Neural progenitor cell (in vitro differentiated cells): ENCODE results near the gene KLHL40. TPM values are rescaled to one million over a fixed set of nuclear protein-coding genes. Genes with fewer than 3 reads are reported as not detected.

Experiments
- DNase-seq: peaks from one replicate; pipeline ENCODE4 v3.0.0-alpha.2; 2016; ENCODE audit warnings: low spot score
- H2AFZ ChIP-seq: fragments of 200-600 bp; sonication (generic); replicated peaks from 2 replicates; pipeline ENCODE4 v1.6.1; 2016; ENCODE audit warnings: antibody characterized with exemption
- H3F3A ChIP-seq: fragments of 200-600 bp; sonication (generic); 2 replicates; pipeline ENCODE4 v1.6.1; 2016; ENCODE audit warnings: antibody characterized with exemption, low read depth
- H3K27ac ChIP-seq: fragments of 200-600 bp; sonication (generic); 2 replicates; pipeline ENCODE4 v1.5.1; 2016; ENCODE audit warnings: mild to moderate bottlenecking
- H3K27me3 ChIP-seq: fragments of 200-600 bp; sonication (generic); 2 replicates; pipeline ENCODE4 v1.6.1; 2016; ENCODE audit warnings: mild to moderate bottlenecking, moderate library complexity
- H3K36me3 ChIP-seq: fragments of 200-600 bp; sonication (generic); 2 replicates; pipeline ENCODE4 v1.5.1; 2016
- H3K4me1 ChIP-seq: fragments of 200-600 bp; sonication (generic); 2 replicates; pipeline ENCODE4 v1.6.1; 2016; ENCODE audit warnings: mixed run types
- H3K4me2 ChIP-seq: fragments of 200-600 bp; sonication (generic); 2 replicates; pipeline ENCODE4 v1.6.1; 2016
- H3K4me3 ChIP-seq: fragments of 200-600 bp; sonication (generic); 2 replicates; pipeline ENCODE4 v1.5.1; 2016
- H3K79me2 ChIP-seq: fragments of 200-600 bp; sonication (generic); 2 replicates; pipeline ENCODE4 v1.6.1; 2016; ENCODE audit warnings: low read depth
- H3K9ac ChIP-seq: fragments of 200-600 bp; sonication (generic); 2 replicates; pipeline ENCODE4 v1.6.1; 2016
- H3K9me3 ChIP-seq: fragments of 200-600 bp; sonication (generic); 2 replicates; pipeline ENCODE4 v1.5.1; 2016; ENCODE audit warnings: low read depth
- H4K20me1 ChIP-seq: fragments of 200-600 bp; sonication (generic); 2 replicates; pipeline ENCODE4 v1.6.1; 2016; ENCODE audit warnings: low read depth
- H3K27ac Mint-ChIP-seq: 3 replicates; pipeline ENCODE4 v1.8.0; 2021; ENCODE audit warnings: mixed read lengths
- H3K27me3 Mint-ChIP-seq: 2 replicates; pipeline ENCODE4 v1.8.0; 2022; ENCODE audit warnings: low read depth, mild to moderate bottlenecking, inconsistent platforms, moderate library complexity, mixed read lengths; ENCODE audit not compliant: insufficient read depth
- H3K36me3 Mint-ChIP-seq: 3 replicates; pipeline ENCODE4 v1.8.0; 2021; ENCODE audit warnings: mixed read lengths
- H3K4me1 Mint-ChIP-seq: 3 replicates; pipeline ENCODE4 v1.8.0; 2021; ENCODE audit warnings: mixed read lengths
- H3K4me3 Mint-ChIP-seq: 3 replicates; pipeline ENCODE4 v1.8.0; 2021; ENCODE audit warnings: mild to moderate bottlenecking, moderate library complexity, mixed read lengths
- H3K9me3 Mint-ChIP-seq: 3 replicates; pipeline ENCODE4 v1.8.0; 2020; ENCODE audit warnings: mixed read lengths
- CTCF ChIP-seq: fragments of 200-600 bp; sonication (generic); IDR thresholded peaks from 2 replicates; pipeline ENCODE4 v1.5.1; 2017; ENCODE audit warnings: antibody characterized with exemption, mild to moderate bottlenecking
- EZH2 ChIP-seq: fragments of 200-600 bp; sonication (generic); IDR thresholded peaks from 2 replicates; pipeline ENCODE4 v1.6.1; 2017; ENCODE audit warnings: antibody characterized with exemption, mild to moderate bottlenecking, moderate library complexity
- EZH2phosphoT487 ChIP-seq: fragments of 200-600 bp; sonication (generic); IDR thresholded peaks from 2 replicates; pipeline ENCODE4 v1.6.1; 2017; ENCODE audit warnings: antibody characterized with exemption
- total RNA-seq: library from RNA; depleted of rRNA; stranded (reverse); fragments of >200 nt; gene quantifications from 2 replicates; pipeline ENCODE4 v1.2.3, GENCODE V29; 2015; ENCODE audit warnings: low replicate concordance

Gene KLHL40
- total RNA-seq, 1 donor from 2014 or later, result not detected

- DNase-seq, result no peak
- Histone ChIP-seq H3K27ac (no peak within 1 kb of the TSS), H3K4me1 (no peaks in the 10 kb centered on the region), H2AFZ (no peak within 1 kb of the TSS), H3K4me3 (no peak within 1 kb of the TSS), H3F3A (no peaks in the 10 kb centered on the region), H3K4me2 (no peak within 1 kb of the TSS), H3K9ac (no peak within 1 kb of the TSS), H3K79me2 (no peaks in the 10 kb centered on the region), H3K9me3 (no peaks in the 10 kb centered on the region), H4K20me1 (peaks cover 14% of the 10 kb centered on the region), H3K27me3 (no peaks in the 10 kb centered on the region), H3K36me3 (no peaks in the 10 kb centered on the region)
- Mint-ChIP-seq H3K4me1 (no peaks in the 10 kb centered on the region), H3K27me3 (peaks cover 19% of the 10 kb centered on the region), H3K36me3 (no peaks in the 10 kb centered on the region), H3K4me3 (no peak within 1 kb of the TSS), H3K27ac (no peak within 1 kb of the TSS), H3K9me3 (peaks cover 2% of the 10 kb centered on the region)
- TF ChIP-seq CTCF (no peak), EZH2 (no peak), EZH2phosphoT487 (no peak)
Measured at GRCh38 chr3:42702066-42702951, 17.0 kb downstream of the KLHL40 start, which contains the start of gene HHATL. TSS of gene HHATL (minus strand) at chr3:42702798. CDS start at chr3:42700826, 1,972 bp downstream.

GRCh38 chr3:42702982-42703694, 17.8 kb downstream of the KLHL40 start:
- H3K9me3 ChIP-seq, result no peaks in the 10 kb centered on the region
- no peaks in the 10 kb centered on the region for H3K36me3 ChIP-seq
- Mint-ChIP-seq H3K9me3 (peaks cover 2% of the 10 kb centered on the region), H3K27ac (no peak overlapping the region), H3K36me3 (no peaks in the 10 kb centered on the region), H3K4me1 (no peaks in the 10 kb centered on the region), H3K27me3 (peaks cover 19% of the 10 kb centered on the region), H3K4me3 (no peak overlapping the region)
- H3K27me3 ChIP-seq, result no peaks in the 10 kb centered on the region
- no peaks in the 10 kb centered on the region for H3F3A ChIP-seq
- TF ChIP-seq EZH2, result no peak
- no peak for TF ChIP-seq CTCF
- TF ChIP-seq EZH2phosphoT487, result no peak
- H3K4me2 ChIP-seq, result no peak overlapping the region
- H3K4me1 ChIP-seq, result no peaks in the 10 kb centered on the region
- H3K79me2 ChIP-seq, result no peaks in the 10 kb centered on the region
- no peak overlapping the region for H3K27ac ChIP-seq
- peaks cover 14% of the 10 kb centered on the region for H4K20me1 ChIP-seq
- H3K4me3 ChIP-seq, result no peak overlapping the region
- no peak for DNase-seq
- H3K9ac ChIP-seq, result no peak overlapping the region
- no peak overlapping the region for H2AFZ ChIP-seq

- no peak for DNase-seq
- no peaks in the 10 kb centered on the region for H3K4me1 ChIP-seq
- no peaks in the 10 kb centered on the region for H3K4me1 Mint-ChIP-seq
- no peak for TF ChIP-seq CTCF
- TF ChIP-seq EZH2phosphoT487, result no peak
- TF ChIP-seq EZH2, result no peak
- H3K4me3 Mint-ChIP-seq, result no peak overlapping the region
- H3K9ac ChIP-seq, result no peak overlapping the region
- no peaks in the 10 kb centered on the region for H3K36me3 Mint-ChIP-seq
- no peak overlapping the region for H3K27ac Mint-ChIP-seq
- peaks cover 22% of the 10 kb centered on the region for H3K27me3 Mint-ChIP-seq
- H3K27ac ChIP-seq, result no peak overlapping the region
- H3K4me3 ChIP-seq, result no peak overlapping the region
- H3K79me2 ChIP-seq, result no peaks in the 10 kb centered on the region
- no peaks in the 10 kb centered on the region for H3F3A ChIP-seq
- no peak overlapping the region for H3K4me2 ChIP-seq
- H2AFZ ChIP-seq, result no peak overlapping the region
- H3K36me3 ChIP-seq, result no peaks in the 10 kb centered on the region
- no peaks in the 10 kb centered on the region for H3K9me3 ChIP-seq
- H4K20me1 ChIP-seq, result peaks cover 14% of the 10 kb centered on the region
- peaks cover 2% of the 10 kb centered on the region for H3K9me3 Mint-ChIP-seq
- no peaks in the 10 kb centered on the region for H3K27me3 ChIP-seq
Measured at GRCh38 chr3:42703695-42704025, 18.3 kb downstream of the KLHL40 start.
